ENCODE results near the gene OGFR. TPM values are rescaled to one million over a fixed set of nuclear protein-coding genes. Genes with fewer than 3 reads are reported as not detected.

OGFR gene
- total RNA-seq, 1 donor from 2014 or later = 56.5 TPM

GRCh38 chr20:62776692-62777527 lies 27.7 kb upstream of the OGFR start:
- Mint-ChIP-seq H3K9me3 (no peaks in the 10 kb centered on the region), H3K27me3 (ENCODE audit: low read depth) (no peaks in the 10 kb centered on the region), H3K27ac (no peak overlapping the region), H3K4me1 (peaks cover 31% of the 10 kb centered on the region), H3K36me3 (no peaks in the 10 kb centered on the region), H3K4me3 (no peak overlapping the region)
- no peak for TF ChIP-seq CTCF (IDR thresholded peaks at IDR 0.05; ENCODE audit: unreplicated experiment)
- no peak for DNase-seq (ENCODE audit: low spot score in 2 of 2, unreplicated experiment in 2 of 2)

DNA sequence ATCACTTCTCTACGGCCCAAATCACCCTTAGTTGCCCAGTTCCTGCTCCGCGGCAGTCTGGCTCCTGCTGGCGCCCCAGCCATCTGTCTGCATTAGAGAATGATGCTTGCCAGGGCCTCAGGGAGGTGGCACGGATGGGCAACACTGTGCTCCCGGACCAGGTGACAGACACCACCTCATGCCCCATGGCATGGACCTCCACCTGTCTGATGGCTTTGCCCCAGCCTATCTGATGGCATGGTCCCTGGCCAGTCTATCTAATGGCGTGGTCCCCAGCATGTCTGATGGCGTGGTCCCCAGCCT lies 27.2 kb upstream of the OGFR start:
- no peak overlapping the region for H3K4me3 Mint-ChIP-seq
- no peak for DNase-seq (ENCODE audit: low spot score in 2 of 2, unreplicated experiment in 2 of 2)
- TF ChIP-seq CTCF (IDR thresholded peaks at IDR 0.05; ENCODE audit: unreplicated experiment) = no peak
- H3K27ac Mint-ChIP-seq = no peak overlapping the region
- peaks cover 27% of the 10 kb centered on the region for H3K4me1 Mint-ChIP-seq
- no peaks in the 10 kb centered on the region for H3K27me3 Mint-ChIP-seq (ENCODE audit: low read depth)
- H3K36me3 Mint-ChIP-seq = no peaks in the 10 kb centered on the region
- no peaks in the 10 kb centered on the region for H3K9me3 Mint-ChIP-seq

DNA sequence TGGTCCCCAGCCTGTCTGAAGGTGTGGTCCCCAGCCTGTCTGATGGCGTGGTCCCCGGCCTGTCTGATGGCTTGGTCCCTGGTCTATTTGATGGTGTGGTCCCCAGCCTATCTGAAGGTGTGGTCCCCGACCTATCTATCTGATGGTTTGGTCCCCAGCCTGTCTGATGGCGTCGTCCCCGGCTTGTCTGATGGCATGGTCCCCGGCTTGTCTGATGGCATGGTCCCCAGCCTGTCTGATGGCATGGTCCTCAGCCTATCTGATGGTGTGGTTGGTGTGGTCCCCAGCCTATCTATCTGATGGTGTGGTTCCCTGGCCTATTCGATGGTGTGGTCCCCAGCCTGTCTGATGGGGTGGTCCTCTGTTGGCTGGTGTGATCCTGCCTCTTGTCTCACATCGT lies 26.6 kb upstream of the OGFR start:
- no peak for TF ChIP-seq CTCF (IDR thresholded peaks at IDR 0.05; ENCODE audit: unreplicated experiment)
- no peak overlapping the region for H3K4me3 Mint-ChIP-seq
- no peak overlapping the region for H3K27ac Mint-ChIP-seq
- peaks cover 27% of the 10 kb centered on the region for H3K4me1 Mint-ChIP-seq
- H3K27me3 Mint-ChIP-seq (ENCODE audit: low read depth) = no peaks in the 10 kb centered on the region
- no peak for DNase-seq (ENCODE audit: low spot score in 2 of 2, unreplicated experiment in 2 of 2)
- no peaks in the 10 kb centered on the region for H3K9me3 Mint-ChIP-seq
- no peaks in the 10 kb centered on the region for H3K36me3 Mint-ChIP-seq

DNA sequence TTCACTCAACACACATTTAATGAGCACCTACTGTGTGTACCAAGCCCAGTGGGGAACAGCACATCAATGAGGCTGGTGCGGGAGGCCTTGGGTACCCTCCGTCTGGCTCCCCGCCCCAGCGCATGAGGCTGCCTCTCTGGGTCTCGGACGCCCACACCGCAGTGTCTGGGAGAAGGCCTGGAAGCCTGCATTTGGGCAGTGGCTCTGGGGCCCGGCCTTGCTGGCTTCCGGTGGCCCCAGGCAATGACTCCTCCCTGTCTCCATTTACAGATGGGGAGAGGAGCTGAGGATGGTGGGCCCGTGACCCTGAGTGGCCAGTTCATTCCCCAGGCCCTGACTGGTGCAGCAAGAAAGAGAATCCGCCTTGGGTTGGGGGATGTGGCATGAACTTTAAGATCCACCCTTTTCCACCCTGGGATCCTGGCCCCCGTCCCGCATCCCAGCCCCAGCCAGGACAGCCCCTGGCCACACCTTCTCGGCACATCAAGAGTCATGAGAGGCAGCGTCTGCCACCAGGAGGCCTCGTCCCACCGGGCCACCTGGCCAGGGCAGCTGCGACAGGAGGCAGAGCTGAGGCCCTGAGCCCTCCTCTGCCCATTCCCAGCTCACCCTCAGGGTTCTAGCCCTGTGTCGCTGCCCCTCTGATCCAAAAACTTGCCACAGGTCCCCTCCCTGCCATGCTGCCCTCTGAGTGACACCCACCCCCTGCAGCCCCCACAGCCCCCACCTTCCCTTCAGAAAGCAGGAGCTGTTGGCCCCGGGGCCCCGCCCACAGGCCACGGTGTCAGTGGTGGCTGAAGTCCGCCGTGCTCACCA lies 25.8 kb upstream of the OGFR start:
- Mint-ChIP-seq H3K27ac (no peak overlapping the region), H3K9me3 (no peaks in the 10 kb centered on the region), H3K36me3 (no peaks in the 10 kb centered on the region), H3K27me3 (ENCODE audit: low read depth) (no peaks in the 10 kb centered on the region), H3K4me1 (peaks cover 23% of the 10 kb centered on the region), H3K4me3 (no peak overlapping the region)
- no peak for TF ChIP-seq CTCF (IDR thresholded peaks at IDR 0.05; ENCODE audit: unreplicated experiment)
- no peak for DNase-seq (ENCODE audit: low spot score in 2 of 2, unreplicated experiment in 2 of 2)

DNA sequence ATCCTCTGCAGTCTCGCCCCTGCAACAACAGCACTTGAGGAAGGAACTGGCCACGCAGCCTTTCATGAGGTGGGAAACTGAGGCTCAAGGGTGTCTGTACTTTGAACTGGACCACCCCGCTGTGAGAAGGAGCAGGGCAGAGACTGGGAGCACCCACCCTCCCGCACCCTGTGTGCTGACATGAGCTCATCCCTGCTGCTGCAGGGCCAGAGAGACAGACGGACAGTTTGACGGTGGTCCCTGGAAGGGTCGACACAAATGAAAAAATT lies 25.3 kb upstream of the OGFR start:
- TF ChIP-seq CTCF (IDR thresholded peaks at IDR 0.05; ENCODE audit: unreplicated experiment) = no peak
- DNase-seq (ENCODE audit: low spot score in 2 of 2, unreplicated experiment in 2 of 2) = no peak
- H3K27ac Mint-ChIP-seq = no peak overlapping the region
- H3K27me3 Mint-ChIP-seq (ENCODE audit: low read depth) = no peaks in the 10 kb centered on the region
- peaks cover 20% of the 10 kb centered on the region for H3K4me1 Mint-ChIP-seq
- H3K9me3 Mint-ChIP-seq = no peaks in the 10 kb centered on the region
- no peaks in the 10 kb centered on the region for H3K36me3 Mint-ChIP-seq
- H3K4me3 Mint-ChIP-seq = no peak overlapping the region
